Thyroid gland (tissue), 4 donors: ENCODE data around the gene PCTP. TPM values are rescaled to one million over a fixed set of nuclear protein-coding genes. Genes with fewer than 3 reads are reported as not detected.

ENCODE experiments used
- DNase-seq, 2 donors: peaks; one replicate each; pipeline ENCODE4 v3.0.0-alpha.2; 2019
- H3K27ac ChIP-seq, 3 donors: fragments of 200-600 bp; sonication (generic); 1 replicate in 2 of 3; 2 replicates in 1 of 3; pipeline ENCODE4 v1.5.1; 2016 to 2019; ENCODE audit warnings: mild to moderate bottlenecking in 1 of 3, moderate library complexity in 1 of 3
- H3K27me3 ChIP-seq: fragments of 200-600 bp; sonication (generic); one replicate; pipeline ENCODE4 v1.5.1; 2019
- H3K36me3 ChIP-seq, 2 donors: fragments of 200-600 bp; sonication (generic); one replicate each; pipeline ENCODE4 v1.5.1; 2016 to 2019
- H3K4me1 ChIP-seq, 2 donors: fragments of 200-600 bp; sonication (generic); one replicate each; pipeline ENCODE4 v1.5.1; 2017 to 2019
- H3K4me3 ChIP-seq, 3 donors: fragments of 200-600 bp; sonication (generic); replicated peaks in 1 of 3; 1 replicate in 2 of 3; 2 replicates in 1 of 3; pipeline ENCODE4 v1.5.1; 2016; ENCODE audit warnings: mild to moderate bottlenecking in 1 of 3
- H3K9me3 ChIP-seq: fragments of 200-600 bp; sonication (generic); one replicate; pipeline ENCODE4 v1.5.1; 2017
- POLR2A ChIP-seq, 2 donors: fragments of 450-650 bp; IDR thresholded peaks; one replicate each; pipeline ENCODE4 v1.6.1; 2017; ENCODE audit warnings: antibody characterized with exemption in 2 of 2, mild to moderate bottlenecking in 2 of 2, moderate library complexity in 1 of 2
- WGBS, 2 donors: methylation state at CpG; one replicate each; pipeline ENCODE4 v1.1.5; 2017; 5-methylcytosine and 5-hydroxymethylcytosine counted together
- intact Hi-C: fragments of 100-400 bp; cut with DNase I; formaldehyde crosslinking; loops from one replicate; pipeline ENCODE4 v1.15.1; 2023
- total RNA-seq, 4 donors: library from RNA; depleted of rRNA; stranded (reverse); fragments of >200 nt; gene quantifications; one replicate each; pipeline ENCODE4 v1.2.3, GENCODE V29; 2016
- TF ChIP-seq, protein P1 (sequence below), 6 experiments: fragments of 200-600 bp in 3 of 6; fragments of 450-650 bp in 3 of 6; sonication (generic) in 3 of 6; IDR thresholded peaks; one replicate each; pipeline ENCODE4 v1.5.1; 2016 to 2019; ENCODE audit warnings: antibody characterized with exemption in 6 of 6, mild to moderate bottlenecking in 2 of 6, inconsistent platforms in 1 of 6, moderate library complexity in 1 of 6

The PCTP gene
- total RNA-seq, 4 donors from 2014 or later, result 13.7 to 17.2 (median 14.8) TPM

DNA sequence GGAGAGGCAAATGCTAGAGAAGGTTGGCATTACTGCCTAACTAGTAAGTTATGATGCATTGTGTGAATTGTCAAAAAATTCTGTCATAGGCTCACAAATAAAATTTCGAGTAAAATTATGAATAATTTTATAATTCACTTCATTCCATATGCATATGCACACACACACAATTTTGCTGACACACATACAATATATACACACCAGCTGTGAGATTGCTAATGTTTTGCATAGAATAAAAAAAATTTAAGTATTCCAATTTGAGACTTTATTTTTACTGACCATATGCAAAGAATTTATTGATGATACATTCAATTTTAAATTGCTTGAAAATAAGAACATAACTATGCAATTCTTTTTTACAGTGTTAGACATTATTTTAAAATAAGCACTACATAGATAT is 21.4 kb upstream of the PCTP start:
- TF ChIP-seq, protein P1, sequence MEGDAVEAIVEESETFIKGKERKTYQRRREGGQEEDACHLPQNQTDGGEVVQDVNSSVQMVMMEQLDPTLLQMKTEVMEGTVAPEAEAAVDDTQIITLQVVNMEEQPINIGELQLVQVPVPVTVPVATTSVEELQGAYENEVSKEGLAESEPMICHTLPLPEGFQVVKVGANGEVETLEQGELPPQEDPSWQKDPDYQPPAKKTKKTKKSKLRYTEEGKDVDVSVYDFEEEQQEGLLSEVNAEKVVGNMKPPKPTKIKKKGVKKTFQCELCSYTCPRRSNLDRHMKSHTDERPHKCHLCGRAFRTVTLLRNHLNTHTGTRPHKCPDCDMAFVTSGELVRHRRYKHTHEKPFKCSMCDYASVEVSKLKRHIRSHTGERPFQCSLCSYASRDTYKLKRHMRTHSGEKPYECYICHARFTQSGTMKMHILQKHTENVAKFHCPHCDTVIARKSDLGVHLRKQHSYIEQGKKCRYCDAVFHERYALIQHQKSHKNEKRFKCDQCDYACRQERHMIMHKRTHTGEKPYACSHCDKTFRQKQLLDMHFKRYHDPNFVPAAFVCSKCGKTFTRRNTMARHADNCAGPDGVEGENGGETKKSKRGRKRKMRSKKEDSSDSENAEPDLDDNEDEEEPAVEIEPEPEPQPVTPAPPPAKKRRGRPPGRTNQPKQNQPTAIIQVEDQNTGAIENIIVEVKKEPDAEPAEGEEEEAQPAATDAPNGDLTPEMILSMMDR (IDR thresholded peaks at IDR 0.05), result no peak
- TF ChIP-seq POLR2A (IDR thresholded peaks at IDR 0.05), result no peak

DNA sequence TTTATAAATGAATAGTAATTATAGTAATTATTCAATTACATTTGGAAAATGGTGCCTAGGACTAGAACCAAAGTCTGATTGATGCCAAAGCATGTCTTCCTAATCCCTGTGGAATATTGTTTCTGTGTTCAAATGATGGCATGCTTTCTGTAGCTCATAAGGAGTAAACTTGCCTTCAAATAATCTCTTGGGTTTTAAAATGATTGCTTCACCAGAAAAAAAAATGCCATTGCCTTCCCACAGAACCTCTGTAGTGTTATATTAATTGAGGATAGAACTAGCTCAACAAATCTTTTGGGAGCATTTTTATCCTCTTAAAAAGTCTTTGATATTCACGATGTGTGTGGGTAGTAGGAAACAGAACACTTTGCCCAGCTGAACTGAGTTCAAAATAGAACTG is 20.5 kb upstream of the PCTP start:
- Histone ChIP-seq H3K4me1 (peaks cover 14 to 47% of the 10 kb centered on the region in 2 donors), H3K9me3 (no peaks in the 10 kb centered on the region), H3K27me3 (no peaks in the 10 kb centered on the region), H3K4me3 (no peak overlapping the region), H3K27ac (peak overlapping the region in 2 of 3 donors; percentile 29 to 71), H3K36me3 (no peaks in the 10 kb centered on the region)
- DNase-seq, result no peak
- WGBS, 2 donors, result 27 to 58% methylated on average over 1 of the region's 1 CpG
- intact Hi-C loops, result no loop called here
- TF ChIP-seq, protein P1 (IDR thresholded peaks at IDR 0.05), result no peak
- no peak for TF ChIP-seq POLR2A (IDR thresholded peaks at IDR 0.05)

More for the DNA sequence above, 21.4 kb upstream of the PCTP start:
- DNase-seq, result no peak
- 94 to 96% methylated on average over 1 of the region's 1 CpG for WGBS, 2 donors
- Histone ChIP-seq H3K4me1 (peaks cover 14 to 47% of the 10 kb centered on the region in 2 donors), H3K27ac (no peak overlapping the region), H3K9me3 (no peaks in the 10 kb centered on the region), H3K4me3 (no peak overlapping the region), H3K36me3 (no peaks in the 10 kb centered on the region), H3K27me3 (no peaks in the 10 kb centered on the region)
- intact Hi-C loops, result loop anchor here (10.0 kb wide), 1 partner anchor 45 kb away; no protein-coding TSS in a partner anchor

DNA sequence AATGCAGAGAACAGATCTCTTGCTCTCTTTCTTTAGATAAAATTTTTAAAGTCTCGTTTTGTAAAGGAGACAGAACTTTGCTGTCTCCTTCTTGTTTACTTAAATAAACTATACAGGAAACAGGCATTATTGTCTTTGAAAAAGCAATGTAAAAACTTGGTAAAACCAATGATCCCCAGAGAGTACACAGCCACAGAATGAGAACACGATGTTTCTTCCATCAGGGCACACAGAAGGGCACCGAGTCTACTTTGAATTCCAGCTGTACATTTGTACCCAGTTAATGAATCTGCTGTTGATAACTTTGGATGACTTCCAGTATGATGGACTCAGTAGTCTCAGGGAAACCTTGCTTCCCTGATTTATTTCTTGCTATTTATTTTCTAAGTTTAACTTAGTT is 20.0 kb upstream of the PCTP start:
- intact Hi-C loops, result no loop called here
- WGBS, 2 donors, result 39 to 57% methylated on average over 3 of the region's 3 CpGs
- no peak for DNase-seq

DNA sequence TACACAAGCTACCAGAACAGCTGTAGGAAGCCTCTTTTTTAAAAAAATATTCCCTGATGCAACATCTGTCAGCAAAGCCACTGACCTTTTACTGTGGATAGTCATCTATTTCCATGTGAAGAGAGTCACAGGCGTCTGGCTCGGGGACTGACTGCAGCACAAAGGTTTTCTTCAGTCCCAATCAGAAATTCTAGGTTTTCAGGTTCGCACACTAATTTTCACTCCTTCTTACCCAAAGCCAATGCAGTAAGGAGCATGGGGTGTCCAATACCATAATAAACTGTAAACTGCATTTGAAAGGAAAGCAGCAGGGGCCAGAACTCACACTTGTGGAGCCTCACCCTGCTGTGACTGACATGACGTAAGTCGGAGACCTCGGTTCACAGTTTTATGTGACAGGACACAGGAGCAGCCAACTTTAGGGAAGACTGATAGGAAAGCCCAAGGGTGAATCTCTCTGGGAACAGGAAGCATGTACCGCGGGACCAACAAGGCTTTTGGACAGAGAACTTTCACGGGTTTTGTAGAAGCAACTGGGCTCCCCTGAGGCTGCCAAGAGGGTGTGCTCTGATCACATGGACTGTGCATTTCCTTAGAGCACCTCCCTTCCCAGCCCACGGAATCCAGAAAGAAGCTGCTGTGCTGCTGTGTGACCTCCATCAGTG is 19.1 kb upstream of the PCTP start:
- Histone ChIP-seq H3K4me3 (no peak overlapping the region), H3K4me1 (peaks cover 14 to 37% of the 10 kb centered on the region in 2 donors), H3K27ac (peak overlapping the region; percentile 20 to 71 (median 37)), H3K27me3 (no peaks in the 10 kb centered on the region), H3K36me3 (no peaks in the 10 kb centered on the region), H3K9me3 (no peaks in the 10 kb centered on the region)
- no peak for TF ChIP-seq POLR2A (IDR thresholded peaks at IDR 0.05)
- TF ChIP-seq, protein P1 (IDR thresholded peaks at IDR 0.05), result no peak
- peak; percentile 13 to 18 for DNase-seq
- intact Hi-C loops, result no loop called here
- WGBS, 2 donors, result 52 to 67% methylated on average over 10 of the region's 10 CpGs

More for the DNA sequence above, 20.0 kb upstream of the PCTP start:
- TF ChIP-seq, protein P1 (IDR thresholded peaks at IDR 0.05), result no peak
- TF ChIP-seq POLR2A (IDR thresholded peaks at IDR 0.05), result no peak
- H3K36me3 ChIP-seq, result no peaks in the 10 kb centered on the region
- no peaks in the 10 kb centered on the region for H3K27me3 ChIP-seq
- no peak overlapping the region for H3K4me3 ChIP-seq
- peaks cover 14 to 46% of the 10 kb centered on the region in 2 donors for H3K4me1 ChIP-seq
- H3K27ac ChIP-seq, result peak overlapping the region in 2 of 3 donors; percentile 29 to 71
- no peaks in the 10 kb centered on the region for H3K9me3 ChIP-seq

DNA sequence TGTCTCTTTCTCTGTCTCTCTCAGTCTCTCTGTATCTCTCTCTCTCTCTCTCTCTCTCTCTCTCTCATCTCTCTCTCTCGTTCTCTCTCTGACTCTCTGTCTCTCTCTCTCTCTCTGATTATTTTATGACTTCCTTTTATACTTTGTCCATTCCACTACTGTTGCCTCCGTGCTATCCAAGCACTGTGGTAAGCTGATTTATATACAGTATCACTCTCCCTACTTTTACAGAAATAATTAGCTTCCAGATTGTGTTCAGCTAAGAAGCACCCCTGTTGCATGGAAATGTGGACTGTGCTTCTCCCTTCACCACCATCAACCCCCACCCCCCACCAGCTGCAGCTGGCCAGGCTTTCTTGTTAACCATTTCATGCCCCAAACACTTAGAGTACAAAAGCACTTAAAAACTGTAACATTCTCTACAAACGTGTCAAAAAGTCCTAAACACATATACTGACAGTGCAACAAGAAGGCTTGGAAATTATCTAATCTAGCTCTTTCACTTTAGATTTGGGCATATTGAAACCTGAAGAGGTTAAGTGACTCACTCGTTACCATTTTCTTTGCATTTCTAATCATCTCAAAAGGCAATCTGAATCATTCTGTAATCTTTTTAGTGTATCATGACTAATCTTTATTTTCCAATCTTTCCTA is 16.6 kb upstream of the PCTP start:
- H3K4me3 ChIP-seq, result no peak overlapping the region
- no peak for DNase-seq
- H3K27me3 ChIP-seq, result no peaks in the 10 kb centered on the region
- TF ChIP-seq POLR2A (IDR thresholded peaks at IDR 0.05), result no peak
- TF ChIP-seq, protein P1 (IDR thresholded peaks at IDR 0.05), result no peak
- peaks cover 9 to 23% of the 10 kb centered on the region in 2 donors for H3K4me1 ChIP-seq
- H3K9me3 ChIP-seq, result no peaks in the 10 kb centered on the region
- intact Hi-C loops, result no loop called here
- WGBS, 2 donors, result 74 to 76% methylated on average over 4 of the region's 4 CpGs
- no peak overlapping the region for H3K27ac ChIP-seq
- H3K36me3 ChIP-seq, result no peaks in the 10 kb centered on the region
